DND-41 (cell line): ENCODE results near the gene IL1RL2.

Experiments
- EZH2 ChIP-seq: IDR thresholded peaks from 3 replicates; pipeline ENCODE4 v1.6.1; 2012; ENCODE audit warnings: borderline replicate concordance, low read depth, mild to moderate bottlenecking, moderate library complexity, low read length, inconsistent platforms; ENCODE audit not compliant: severe bottlenecking
- TF ChIP-seq, protein P1 (sequence below): IDR thresholded peaks from 2 replicates; pipeline ENCODE4 v1.5.1; 2012; ENCODE audit warnings: borderline replicate concordance, low read length, moderate library complexity, mild to moderate bottlenecking; ENCODE audit not compliant: poor library complexity, severe bottlenecking; ENCODE audit errors: extremely low read depth

DNA sequence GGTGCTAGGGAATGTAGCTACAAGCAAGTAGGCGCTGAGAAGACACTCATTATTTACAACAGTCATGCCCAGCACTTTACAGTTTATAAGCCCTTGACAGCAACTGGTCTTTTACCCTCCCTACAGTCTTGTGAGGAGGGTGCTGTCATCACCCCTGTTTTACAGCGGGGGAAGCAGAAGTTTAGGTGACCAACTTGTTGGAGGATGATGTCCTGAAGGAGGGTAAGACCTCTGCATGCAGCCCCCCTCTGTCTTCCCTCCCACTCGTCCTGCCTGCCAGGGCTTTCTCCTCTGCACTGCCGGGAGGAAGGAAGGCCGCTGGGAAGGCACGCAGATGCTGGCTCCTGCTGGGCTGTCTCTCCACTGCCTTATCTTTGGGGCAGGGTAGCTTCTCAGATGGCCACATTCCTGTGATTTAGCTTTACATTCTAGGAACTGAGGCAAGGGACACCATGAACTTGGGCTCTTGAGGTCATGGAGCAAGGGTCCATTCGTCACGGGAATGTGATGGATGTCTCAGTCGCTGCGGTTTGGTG is 43.3 kb upstream of the IL1RL2 start:
- TF ChIP-seq, protein P1, sequence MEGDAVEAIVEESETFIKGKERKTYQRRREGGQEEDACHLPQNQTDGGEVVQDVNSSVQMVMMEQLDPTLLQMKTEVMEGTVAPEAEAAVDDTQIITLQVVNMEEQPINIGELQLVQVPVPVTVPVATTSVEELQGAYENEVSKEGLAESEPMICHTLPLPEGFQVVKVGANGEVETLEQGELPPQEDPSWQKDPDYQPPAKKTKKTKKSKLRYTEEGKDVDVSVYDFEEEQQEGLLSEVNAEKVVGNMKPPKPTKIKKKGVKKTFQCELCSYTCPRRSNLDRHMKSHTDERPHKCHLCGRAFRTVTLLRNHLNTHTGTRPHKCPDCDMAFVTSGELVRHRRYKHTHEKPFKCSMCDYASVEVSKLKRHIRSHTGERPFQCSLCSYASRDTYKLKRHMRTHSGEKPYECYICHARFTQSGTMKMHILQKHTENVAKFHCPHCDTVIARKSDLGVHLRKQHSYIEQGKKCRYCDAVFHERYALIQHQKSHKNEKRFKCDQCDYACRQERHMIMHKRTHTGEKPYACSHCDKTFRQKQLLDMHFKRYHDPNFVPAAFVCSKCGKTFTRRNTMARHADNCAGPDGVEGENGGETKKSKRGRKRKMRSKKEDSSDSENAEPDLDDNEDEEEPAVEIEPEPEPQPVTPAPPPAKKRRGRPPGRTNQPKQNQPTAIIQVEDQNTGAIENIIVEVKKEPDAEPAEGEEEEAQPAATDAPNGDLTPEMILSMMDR: no peak
- no peak for TF ChIP-seq EZH2
